HUES64 (cell line): ENCODE results near the gene EFHC1.

Experiments
- H3K27ac ChIP-seq: 2 replicates; pipeline ENCODE4 v1.7.0; 2013; ENCODE audit warnings: low read depth, low read length, inconsistent platforms
- H3K27me3 ChIP-seq: 2 replicates; pipeline ENCODE4 v1.6.1; 2013; ENCODE audit warnings: mild to moderate bottlenecking, low read length; ENCODE audit not compliant: insufficient read depth
- H3K36me3 ChIP-seq: 2 replicates; pipeline ENCODE4 v1.6.1; 2013; ENCODE audit warnings: mild to moderate bottlenecking, low read length; ENCODE audit not compliant: insufficient read depth
- H3K4me1 ChIP-seq: 2 replicates; pipeline ENCODE4 v1.6.1; 2013; ENCODE audit warnings: mild to moderate bottlenecking, low read length, moderate library complexity; ENCODE audit not compliant: insufficient read depth
- H3K4me3 ChIP-seq: 2 replicates; pipeline ENCODE4 v1.5.1; 2013; ENCODE audit warnings: mild to moderate bottlenecking, low read length, moderate library complexity
- H3K9ac ChIP-seq: 2 replicates; pipeline ENCODE4 v1.6.1; 2013; ENCODE audit warnings: mild to moderate bottlenecking, low read depth, low read length
- H3K9me3 ChIP-seq: 2 replicates; pipeline ENCODE4 v1.6.1; 2013; ENCODE audit warnings: low read depth, low read length; ENCODE audit not compliant: insufficient read depth
- WGBS: fragments of 150-250, 120-280 bp; methylation state at CpG from one replicate; pipeline ENCODE4 v1.1.7; 2013; ENCODE audit warnings: missing lambda C conversion rate; 5-methylcytosine and 5-hydroxymethylcytosine counted together

EFHC1 gene

GRCh38 chr6:52494298-52495072, 74.3 kb downstream of the EFHC1 start:
- Histone ChIP-seq H3K4me1 (peaks cover 4% of the 10 kb centered on the region), H3K27me3 (no peaks in the 10 kb centered on the region), H3K9me3 (peaks cover 3% of the 10 kb centered on the region; the same call in 1 of the 2 replicates), H3K27ac (no peak overlapping the region), H3K9ac (no peak overlapping the region), H3K4me3 (no peak overlapping the region), H3K36me3 (no peaks in the 10 kb centered on the region; the same call in 1 of the 2 replicates)
- WGBS: 95% methylated on average over 7 of the region's 7 CpGs

GRCh38 chr6:52495922-52496321, 75.8 kb downstream of the EFHC1 start:
- no peak overlapping the region for H3K27ac ChIP-seq
- 90% methylated on average over 3 of the region's 3 CpGs for WGBS
- H3K9me3 ChIP-seq: peaks cover 3% of the 10 kb centered on the region; the same call in 1 of the 2 replicates
- no peak overlapping the region for H3K9ac ChIP-seq
- peaks cover 4% of the 10 kb centered on the region for H3K4me1 ChIP-seq
- no peaks in the 10 kb centered on the region; the same call in 1 of the 2 replicates for H3K36me3 ChIP-seq
- H3K4me3 ChIP-seq: no peak overlapping the region
- no peaks in the 10 kb centered on the region for H3K27me3 ChIP-seq

- whole genome bisulfite sequencing: 97% methylated on average over 2 of the region's 2 CpGs
- Histone ChIP-seq H3K4me3 (no peak overlapping the region), H3K27ac (no peak overlapping the region), H3K27me3 (no peaks in the 10 kb centered on the region), H3K9ac (no peak overlapping the region), H3K4me1 (peaks cover 4% of the 10 kb centered on the region), H3K36me3 (no peaks in the 10 kb centered on the region; the same call in 1 of the 2 replicates), H3K9me3 (peaks cover 3% of the 10 kb centered on the region; the same call in 1 of the 2 replicates)
Measured at GRCh38 chr6:52496631-52497030, 76.5 kb downstream of the EFHC1 start.

- H3K4me3 ChIP-seq: no peak overlapping the region
- no peak overlapping the region for H3K9ac ChIP-seq
- peaks cover 3% of the 10 kb centered on the region; the same call in 1 of the 2 replicates for H3K9me3 ChIP-seq
- H3K27ac ChIP-seq: no peak overlapping the region
- H3K27me3 ChIP-seq: no peaks in the 10 kb centered on the region
- H3K4me1 ChIP-seq: peaks cover 4% of the 10 kb centered on the region
- WGBS: 90% methylated on average over 13 of the region's 14 CpGs
- H3K36me3 ChIP-seq: peaks cover 8% of the 10 kb centered on the region; the same call in 1 of the 2 replicates
Measured at GRCh38 chr6:52497652-52498408, 77.7 kb downstream of the EFHC1 start.

- WGBS: 80% methylated on average over 11 of the region's 11 CpGs
- H3K27me3 ChIP-seq: no peaks in the 10 kb centered on the region
- no peak overlapping the region for H3K9ac ChIP-seq
- H3K9me3 ChIP-seq: peaks cover 3% of the 10 kb centered on the region; the same call in 1 of the 2 replicates
- H3K4me3 ChIP-seq: no peak overlapping the region
- no peak overlapping the region for H3K27ac ChIP-seq
- peaks cover 7% of the 10 kb centered on the region for H3K4me1 ChIP-seq
- H3K36me3 ChIP-seq: peaks cover 8% of the 10 kb centered on the region; the same call in 1 of the 2 replicates
Measured at GRCh38 chr6:52498538-52499017, 78.4 kb downstream of the EFHC1 start.

- Histone ChIP-seq H3K27me3 (no peaks in the 10 kb centered on the region), H3K4me1 (peaks cover 10% of the 10 kb centered on the region), H3K36me3 (peaks cover 8% of the 10 kb centered on the region; the same call in 1 of the 2 replicates), H3K9ac (no peak overlapping the region), H3K9me3 (peaks cover 3% of the 10 kb centered on the region; the same call in 1 of the 2 replicates), H3K4me3 (no peak overlapping the region), H3K27ac (no peak overlapping the region)
- WGBS: 88% methylated on average over 1 of the region's 1 CpG
Measured at GRCh38 chr6:52499026-52499425, 78.9 kb downstream of the EFHC1 start.

GRCh38 chr6:52499681-52500236, 79.6 kb downstream of the EFHC1 start:
- Histone ChIP-seq H3K9me3 (peaks cover under 1% of the 10 kb centered on the region; the same call in 1 of the 2 replicates), H3K4me1 (peaks cover 10% of the 10 kb centered on the region), H3K4me3 (no peak overlapping the region), H3K27me3 (no peaks in the 10 kb centered on the region), H3K36me3 (peaks cover 8% of the 10 kb centered on the region), H3K9ac (no peak overlapping the region), H3K27ac (no peak overlapping the region)
- WGBS: 92% methylated on average over 11 of the region's 11 CpGs

- Histone ChIP-seq H3K9ac (no peak overlapping the region), H3K9me3 (no peaks in the 10 kb centered on the region), H3K4me3 (no peak overlapping the region), H3K4me1 (peaks cover 10% of the 10 kb centered on the region), H3K27ac (no peak overlapping the region), H3K36me3 (peaks cover 14% of the 10 kb centered on the region), H3K27me3 (no peaks in the 10 kb centered on the region)
- 93% methylated on average over 9 of the region's 9 CpGs for WGBS
Measured at GRCh38 chr6:52500238-52501129, 80.3 kb downstream of the EFHC1 start.

GRCh38 chr6:52502306-52503029, 82.3 kb downstream of the EFHC1 start:
- Histone ChIP-seq H3K4me3 (no peak overlapping the region), H3K36me3 (peaks cover 30% of the 10 kb centered on the region), H3K27me3 (no peaks in the 10 kb centered on the region), H3K27ac (no peak overlapping the region), H3K9me3 (no peaks in the 10 kb centered on the region), H3K9ac (no peak overlapping the region), H3K4me1 (peaks cover 10% of the 10 kb centered on the region)
- 94% methylated on average over 20 of the region's 20 CpGs for WGBS

GRCh38 chr6:52503323-52503747, 83.2 kb downstream of the EFHC1 start:
- Histone ChIP-seq H3K9me3 (no peaks in the 10 kb centered on the region), H3K9ac (no peak overlapping the region), H3K4me3 (no peak overlapping the region), H3K36me3 (peaks cover 39% of the 10 kb centered on the region), H3K27me3 (no peaks in the 10 kb centered on the region), H3K27ac (no peak overlapping the region), H3K4me1 (peaks cover 7% of the 10 kb centered on the region)
- WGBS: 77% methylated on average over 5 of the region's 5 CpGs
